SHP77 (cell line): Measurements from ENCODE around the gene SOCS2.
"Not testable (repeated sequence)": the region's sequence is repeated elsewhere in the genome, so short reads cannot be mapped to it uniquely, and the experiment has no call there.

Source experiments
- DNase-seq, 2 experiments: peaks; one replicate each; lab custom pipeline; 2025; lab: John Stamatoyannopoulos, UW

The SOCS2 gene

DNA sequence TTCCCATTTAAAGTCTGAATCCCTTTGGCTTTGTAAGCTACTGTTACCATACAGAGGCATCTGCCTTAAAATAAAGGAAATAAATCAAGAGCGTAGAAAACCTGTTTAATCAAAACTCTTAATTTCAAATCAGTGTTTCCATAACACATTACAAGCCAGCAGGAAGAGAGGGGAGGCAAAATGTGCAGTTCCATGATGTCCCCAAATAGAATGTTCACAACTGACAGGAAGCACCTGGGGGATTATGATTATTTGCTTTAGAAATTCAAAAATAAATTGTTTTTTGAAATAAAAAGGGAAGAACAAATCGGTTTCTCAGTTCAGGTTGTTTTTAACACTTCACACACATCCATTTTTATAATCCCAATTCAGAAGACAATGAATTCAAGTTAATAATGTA, 21.4 kb downstream of the SOCS2 start:
- no peak for DNase-seq

DNA sequence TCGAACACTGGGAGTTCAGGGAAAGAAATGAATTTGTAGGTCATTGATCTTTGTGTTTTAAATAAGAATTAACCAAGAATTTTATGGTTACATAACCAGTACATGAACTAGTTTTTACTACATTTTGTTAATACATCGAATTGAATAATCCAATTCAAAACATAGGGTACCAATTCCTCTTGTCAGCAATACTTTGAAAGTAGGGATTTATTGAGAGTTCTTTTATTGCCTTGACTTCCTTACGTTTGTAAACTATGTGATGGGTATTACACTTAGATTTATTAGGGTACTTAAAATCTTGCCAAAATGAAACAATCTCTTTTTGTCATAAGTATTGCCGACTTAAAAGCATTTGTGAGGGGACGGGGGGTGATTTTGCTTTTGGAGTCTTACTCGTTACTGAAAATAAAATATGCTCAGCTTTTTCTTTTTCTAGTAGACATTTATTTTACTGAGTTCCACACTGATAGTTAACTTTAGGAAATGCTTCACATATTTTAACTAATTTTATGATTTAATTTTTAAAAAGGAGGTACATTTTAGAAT, 22.4 kb downstream of the SOCS2 start:
- DNase-seq, result no peak

DNA sequence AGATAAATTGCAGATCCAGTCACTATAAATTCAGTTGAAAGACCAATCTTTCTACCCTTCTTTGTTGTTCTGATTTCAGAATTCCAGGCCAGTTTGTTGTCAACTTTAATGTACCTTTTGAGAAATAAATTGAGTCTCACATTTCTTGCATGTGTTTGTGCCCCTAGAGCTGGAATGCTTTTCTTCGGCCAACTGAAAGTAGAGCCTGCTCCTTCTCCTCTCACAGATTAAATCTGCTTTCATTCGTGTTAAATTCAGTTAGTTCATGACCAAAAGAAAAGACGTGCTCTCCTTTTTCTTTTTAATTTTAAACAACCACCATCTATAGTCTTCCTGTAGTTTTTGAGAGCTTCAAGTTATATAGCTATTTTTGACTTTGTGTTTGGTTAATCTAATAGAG, 22.9 kb downstream of the SOCS2 start:
- DNase-seq, result no peak

DNA sequence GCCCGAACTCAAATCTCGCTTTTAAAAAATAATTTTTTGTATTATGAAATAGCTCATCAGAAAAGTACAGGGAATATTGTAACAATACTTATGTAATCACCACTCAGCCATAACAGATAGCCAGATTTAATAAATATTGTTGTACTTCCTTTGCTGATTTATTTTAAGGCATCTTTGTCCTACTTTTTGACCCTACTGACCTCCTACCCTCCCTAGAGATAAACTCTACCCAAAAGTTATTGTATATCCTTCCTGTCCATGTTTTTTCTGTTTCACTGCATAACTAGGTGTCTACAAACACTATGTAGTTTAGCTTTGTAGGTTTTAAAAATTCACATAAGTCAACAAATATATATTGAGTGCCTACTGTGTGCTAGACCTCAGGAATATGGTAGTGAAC, 25.1 kb downstream of the SOCS2 start:
- no peak for DNase-seq

DNA sequence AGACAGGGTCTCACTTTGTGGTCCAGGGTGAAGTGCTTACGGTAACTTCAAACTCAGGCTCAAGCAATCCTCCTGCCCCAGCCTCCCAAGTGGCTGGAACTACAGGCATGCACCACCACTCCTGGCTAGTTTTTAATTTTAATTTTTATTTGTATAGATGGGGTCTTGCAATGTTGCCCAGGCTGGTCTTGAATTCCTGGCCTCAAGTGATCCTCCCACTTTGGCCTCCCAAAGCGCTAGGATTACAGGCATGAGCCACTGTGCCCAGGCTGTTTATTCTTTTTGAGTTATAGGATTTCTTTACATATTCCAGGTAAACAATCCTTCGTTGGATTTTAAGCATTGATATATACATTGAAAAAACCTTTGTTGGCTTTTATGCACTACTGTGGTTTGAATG, 26.7 kb downstream of the SOCS2 start:
- DNase-seq, result no peak

DNA sequence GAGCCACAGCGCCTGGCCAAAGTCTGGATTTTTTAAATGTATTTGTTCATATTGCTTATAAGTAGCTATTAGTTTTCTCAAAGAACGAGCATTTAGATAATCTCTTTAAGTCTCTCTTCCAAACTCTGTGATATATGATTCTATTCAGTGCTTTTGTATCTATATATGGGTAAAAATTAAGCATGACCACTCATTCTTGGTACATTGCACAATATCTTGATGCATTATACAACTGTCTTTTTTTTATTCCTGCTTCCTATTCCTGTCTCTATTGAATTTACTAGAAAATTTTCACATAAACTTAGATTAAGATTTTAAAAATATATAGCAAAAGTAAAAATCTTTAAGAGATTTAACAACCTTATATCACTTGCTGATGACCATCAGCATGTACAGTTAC, 29.1 kb downstream of the SOCS2 start:
- no peak for DNase-seq

DNA sequence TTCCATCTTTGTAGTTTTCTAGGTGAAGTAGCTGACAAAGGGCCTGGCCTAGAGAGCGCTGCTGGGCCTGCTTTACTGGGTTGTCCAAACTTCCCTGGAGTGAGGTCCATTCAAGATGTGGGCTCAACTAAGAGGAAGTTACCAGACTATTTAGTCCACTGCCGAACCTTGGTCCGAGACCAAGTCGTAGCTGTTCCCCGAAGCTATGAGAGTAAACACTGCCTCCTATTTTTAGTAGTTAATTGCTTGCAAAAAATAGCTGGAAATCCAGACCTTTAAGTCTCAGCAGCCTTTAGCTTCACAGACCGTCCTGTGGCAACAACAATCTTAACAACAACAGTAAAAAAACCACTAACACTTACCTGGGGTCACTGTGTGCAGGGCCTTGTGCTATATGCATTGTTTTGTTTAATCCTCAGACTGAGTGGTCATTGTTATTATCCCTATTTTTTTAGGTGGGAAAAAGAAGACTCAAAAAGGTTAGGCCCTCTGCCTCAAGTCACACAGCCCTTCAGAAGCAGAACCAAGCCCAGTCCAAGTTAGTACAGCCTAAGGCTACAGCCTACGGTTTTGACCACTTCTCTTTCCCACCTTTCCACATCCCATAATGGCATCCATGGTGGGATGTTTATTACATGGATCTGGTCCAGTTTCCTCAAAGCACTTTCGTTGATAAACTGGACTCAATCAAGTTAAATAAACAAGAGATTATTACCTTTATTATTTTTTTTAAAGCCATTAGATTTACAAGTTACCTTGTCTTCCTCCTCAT, 30.6 kb downstream of the SOCS2 start:
- no peak for DNase-seq

DNA sequence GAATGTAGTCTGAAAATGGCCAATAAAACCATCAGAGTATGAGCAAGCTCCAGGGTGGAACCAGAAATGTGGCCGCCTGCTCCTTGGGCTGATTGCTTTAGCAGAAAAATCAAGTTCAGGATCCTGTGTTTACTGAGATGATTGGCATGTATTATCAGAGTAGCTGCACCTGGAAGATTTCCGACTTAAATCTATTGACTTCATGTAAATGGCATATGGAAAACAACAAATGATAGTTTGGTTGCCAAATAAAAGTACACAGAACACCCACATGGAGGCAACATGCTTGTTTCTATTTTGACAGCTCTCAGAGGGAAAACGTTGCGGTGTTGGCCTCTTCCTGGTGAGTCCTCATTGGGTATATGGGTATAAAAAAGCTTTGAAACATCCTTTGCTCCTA, 31.3 kb downstream of the SOCS2 start:
- DNase-seq, result no peak

DNA sequence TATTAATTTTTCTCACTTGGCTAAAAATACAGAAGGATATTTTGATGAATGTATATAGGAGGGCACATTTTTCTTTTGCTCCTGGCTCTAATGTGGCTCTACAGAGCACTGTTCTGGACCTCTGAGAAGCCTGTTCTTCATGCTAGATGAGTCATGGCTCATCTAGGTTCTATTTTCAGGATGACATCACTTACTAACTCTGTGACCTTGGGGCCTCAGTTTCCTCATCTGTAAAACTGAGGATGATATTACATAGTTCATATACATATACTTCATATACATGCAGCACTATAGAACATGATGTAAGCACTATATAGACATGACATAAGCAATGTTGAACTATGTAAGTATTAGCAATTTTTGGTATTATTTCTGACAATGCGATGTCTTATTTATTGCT, 35.8 kb downstream of the SOCS2 start:
- DNase-seq, result no peak

DNA sequence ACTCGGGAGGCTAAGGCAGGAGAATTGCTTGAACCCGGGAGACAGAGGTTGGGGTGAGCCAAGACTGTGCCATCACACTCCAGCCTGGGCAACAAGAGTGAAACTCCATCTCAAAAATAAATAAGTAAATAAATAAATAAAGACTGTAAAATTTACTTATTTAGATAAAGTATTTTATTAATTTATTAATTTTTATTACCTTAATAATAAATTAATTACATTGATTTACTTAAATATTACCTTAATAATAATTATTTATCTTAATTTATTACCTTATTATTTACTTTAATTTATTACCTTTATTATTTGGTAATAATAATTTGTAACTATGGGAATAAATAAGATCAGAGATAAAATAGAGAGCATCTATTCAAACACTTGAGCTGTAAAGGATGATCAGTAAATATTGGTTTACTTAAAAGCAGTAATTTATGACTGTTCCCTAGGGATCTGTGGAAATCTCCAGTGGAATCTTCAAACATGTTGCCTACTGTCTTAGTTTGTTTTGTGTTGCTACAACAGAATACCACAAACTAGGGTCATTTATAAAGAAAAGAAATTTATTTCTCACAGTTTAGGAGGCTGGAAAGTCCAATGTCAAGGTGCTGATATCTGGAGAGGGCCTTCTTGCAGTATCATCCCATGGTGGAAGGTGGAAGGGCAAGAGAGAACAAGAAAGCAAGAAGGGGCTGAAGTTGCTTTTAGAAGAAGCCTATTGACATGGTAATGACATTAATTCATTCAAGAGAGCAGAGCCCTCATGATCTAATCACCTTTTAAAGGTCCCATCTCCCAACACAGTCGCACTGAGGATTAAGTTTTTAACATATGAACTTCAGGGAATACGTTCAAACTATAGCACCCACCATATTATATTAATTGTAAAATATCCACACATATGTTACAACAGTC, 37.1 kb downstream of the SOCS2 start:
- no peak for DNase-seq

DNA sequence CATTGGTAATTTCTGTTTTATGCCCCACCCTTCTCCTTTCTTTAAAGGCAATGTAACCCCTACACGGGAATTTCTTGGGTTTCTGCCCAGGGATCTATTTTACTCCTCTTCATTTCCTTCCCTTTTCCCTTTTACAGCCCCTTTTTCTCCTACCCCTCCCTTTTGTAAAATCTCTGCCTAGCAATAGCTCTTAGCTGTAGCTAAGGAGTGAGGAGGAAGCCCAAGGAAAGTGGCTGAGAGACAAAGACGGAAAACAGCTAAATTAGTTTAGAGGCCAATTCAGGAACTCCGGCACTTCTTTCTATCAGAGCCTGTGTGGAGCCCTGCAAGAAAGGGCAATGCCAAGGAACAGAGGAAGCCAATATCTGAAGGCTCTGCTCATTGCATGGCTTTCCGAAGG, 40.3 kb downstream of the SOCS2 start:
- DNase-seq, result no peak

DNA sequence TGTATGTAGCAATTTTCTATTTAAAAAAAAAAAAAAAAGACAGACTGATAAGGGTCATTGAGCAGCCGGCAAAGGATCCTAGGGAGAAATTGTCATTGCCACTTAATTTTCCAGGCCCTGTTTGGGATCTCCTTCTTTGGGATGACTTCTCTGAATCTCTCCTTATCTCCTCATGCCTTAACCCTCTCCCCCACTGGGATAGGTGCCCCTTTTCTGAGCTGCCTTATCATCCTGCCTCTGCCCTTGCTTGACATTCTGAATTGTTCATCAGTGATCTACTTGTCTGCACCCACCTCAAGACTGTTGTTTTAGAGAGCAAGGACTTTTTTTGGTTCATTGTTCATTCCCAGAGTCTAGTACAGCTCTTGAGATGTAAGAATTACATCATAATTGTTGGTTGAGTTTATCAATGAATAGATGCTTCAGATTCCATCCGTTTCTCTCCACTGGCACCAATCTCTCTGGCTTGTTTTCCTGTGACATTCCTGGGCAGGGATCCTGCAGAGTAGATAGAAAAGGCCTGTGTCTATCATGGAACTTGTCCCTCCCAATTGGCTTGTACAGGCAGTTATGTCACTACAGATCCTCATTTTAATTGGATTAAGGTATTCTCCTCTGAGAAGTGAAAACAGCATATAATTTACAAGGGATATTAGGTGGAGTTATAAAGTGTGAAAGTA, 42.6 kb downstream of the SOCS2 start:
- DNase-seq, result no peak

DNA sequence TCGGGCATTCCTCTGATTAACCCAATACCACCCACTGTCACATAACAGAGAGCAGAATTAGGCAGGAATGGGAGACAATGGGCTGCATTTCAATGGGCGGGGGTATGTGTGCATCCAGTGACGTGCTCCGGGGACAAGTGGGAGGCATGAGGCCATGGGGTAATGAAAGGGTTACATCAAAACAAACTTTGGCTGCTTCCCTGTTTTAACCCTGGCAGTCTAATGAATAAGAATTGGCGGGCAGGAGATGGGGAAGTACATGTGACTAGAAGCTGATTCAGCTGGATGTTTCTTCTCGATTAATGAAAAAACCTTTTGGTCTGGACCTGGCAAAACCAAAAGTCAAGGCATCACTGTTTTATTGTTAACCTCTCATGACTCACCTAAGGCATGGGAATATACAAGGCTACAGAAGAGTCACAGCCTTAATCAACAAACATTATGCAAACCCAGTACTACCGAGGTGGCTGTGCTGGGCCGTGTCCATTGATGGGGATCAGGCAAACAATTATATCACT, 44.2 kb downstream of the SOCS2 start:
- no peak for DNase-seq

DNA sequence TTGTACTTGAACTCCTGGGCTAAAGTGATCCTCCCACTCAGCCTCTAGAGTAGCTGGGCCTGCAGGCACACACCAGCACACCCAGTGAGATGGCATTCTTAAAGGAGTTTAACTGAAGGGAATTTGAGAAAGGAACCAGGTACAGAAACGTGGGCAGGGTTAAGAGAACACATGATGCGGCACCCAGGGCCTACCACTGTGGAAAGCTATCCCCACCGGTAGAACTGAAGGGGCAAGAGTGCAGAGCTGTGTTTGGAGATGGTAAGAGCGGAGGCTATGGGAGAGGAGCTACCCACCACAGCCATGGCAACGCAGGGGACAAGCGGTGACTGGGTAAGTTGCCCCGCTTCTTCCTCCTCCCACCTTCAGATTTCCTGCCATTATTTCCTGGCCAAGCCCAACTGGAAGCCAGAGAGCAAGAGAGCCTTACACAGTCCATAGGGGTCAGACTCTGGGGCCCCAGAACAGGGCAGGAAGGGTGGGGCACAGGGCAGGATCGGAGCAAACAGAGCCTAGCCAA, 46.5 kb downstream of the SOCS2 start:
- no peak for DNase-seq

DNA sequence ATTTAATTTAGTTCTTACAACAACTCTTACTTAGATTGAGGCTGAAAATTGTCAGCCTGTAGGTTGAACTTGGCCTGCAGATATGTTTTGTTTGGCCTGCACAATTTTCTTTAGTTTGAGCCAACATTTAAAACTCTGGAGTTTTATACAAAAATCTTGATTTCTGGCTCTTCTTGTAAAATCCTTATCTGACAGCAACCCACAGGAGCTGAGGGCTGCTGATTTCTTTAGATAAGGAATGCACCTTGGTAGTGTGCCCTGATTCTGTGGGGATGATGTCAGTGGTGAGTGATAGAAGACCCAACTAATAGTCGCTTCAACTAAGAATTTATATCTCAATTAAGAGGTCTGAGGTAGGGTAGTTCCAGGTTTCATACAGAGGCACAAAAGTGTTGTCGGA, 49.5 kb downstream of the SOCS2 start:
- no peak for DNase-seq

DNA sequence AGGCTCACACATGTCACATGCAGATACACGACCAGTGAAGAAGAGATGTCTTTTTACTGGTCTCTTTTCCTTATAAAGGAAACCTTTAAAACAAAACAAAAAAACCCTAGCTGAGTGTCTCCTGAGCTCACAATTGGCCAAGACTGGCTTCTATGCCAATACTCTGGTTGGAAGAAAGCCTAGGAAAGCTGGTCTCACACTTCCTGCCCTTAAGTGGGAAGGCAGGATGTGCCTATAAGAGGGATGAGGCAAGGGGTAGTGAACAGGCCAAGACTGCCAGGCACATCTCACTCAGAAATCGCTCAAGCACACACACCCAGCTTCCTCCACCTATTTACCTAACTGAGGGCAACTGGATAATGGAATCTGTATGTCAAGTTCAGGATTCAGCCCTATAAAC, 50.0 kb downstream of the SOCS2 start:
- no peak for DNase-seq

DNA sequence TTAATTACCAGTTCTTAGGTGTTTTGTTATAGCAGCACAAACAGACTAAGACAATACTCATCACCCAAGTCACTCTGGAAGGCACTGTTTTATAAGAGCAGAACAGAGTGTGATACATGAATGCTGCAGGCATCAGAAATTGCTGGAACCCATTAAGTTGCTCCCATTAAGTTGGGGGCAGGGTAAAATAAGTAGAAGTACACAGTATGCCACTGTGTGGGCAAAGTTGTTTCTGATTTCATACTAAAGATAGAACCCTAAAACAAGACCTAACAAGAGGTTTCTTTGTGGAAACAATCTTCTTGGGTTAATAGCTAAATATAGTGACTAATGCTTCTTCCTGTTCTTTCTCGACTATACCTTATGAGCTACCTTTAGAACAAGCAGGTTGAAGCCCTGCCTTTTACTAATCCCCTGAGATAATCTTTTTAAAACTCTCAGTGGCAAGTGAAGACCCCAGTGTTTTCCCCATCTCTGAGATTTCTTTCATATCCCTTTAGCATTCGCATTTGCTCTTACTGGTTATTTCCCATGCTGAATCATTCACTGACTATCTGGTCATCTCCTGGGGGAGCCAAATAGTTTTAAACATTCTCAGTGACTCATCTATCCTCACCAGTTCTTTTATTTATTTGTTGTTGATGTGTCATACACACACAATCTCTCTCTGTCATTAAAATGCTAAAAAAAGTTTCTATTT, 52.3 kb downstream of the SOCS2 start:
- no peak for DNase-seq

DNA sequence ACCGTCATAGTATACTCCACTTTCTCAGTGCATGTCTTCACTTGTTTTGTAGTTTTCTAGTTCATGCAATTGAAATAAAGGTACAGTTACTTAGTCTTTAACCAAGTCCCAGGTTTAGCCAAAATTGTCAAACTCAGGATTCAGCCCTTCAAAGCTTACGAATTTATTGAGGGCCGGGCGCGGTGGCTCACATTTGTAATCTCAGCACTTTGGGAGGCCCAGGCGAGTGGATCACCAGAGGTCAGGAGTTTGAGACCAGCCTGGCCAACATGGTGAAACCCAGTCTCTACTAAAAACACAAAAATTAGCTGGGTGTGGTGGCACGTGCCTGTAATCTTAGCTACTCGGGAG, 52.8 kb downstream of the SOCS2 start:
- not testable (repeated sequence) for DNase-seq

DNA sequence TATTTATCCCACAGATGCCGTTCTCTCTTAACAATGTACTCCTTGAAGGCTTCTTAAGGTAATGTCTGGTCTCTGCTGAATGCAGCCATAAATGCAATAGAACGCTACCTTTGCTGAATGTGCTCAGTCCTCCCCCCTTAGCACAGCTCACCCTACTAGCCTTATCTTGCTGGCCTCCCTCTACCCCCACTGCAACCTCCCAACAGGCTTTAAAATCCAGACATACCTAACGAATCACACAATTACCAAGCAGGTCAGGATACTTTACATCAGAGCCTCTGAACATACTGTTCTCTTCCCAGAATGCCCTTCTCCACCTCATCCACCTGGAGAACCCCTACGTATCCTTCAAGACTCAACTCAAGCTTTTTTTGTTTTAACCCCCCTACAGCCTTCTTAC, 53.7 kb downstream of the SOCS2 start:
- no peak for DNase-seq
